ENCODE data around the gene CAMSAP1.

The CAMSAP1 gene

GRCh38 chr9:135788576-135789300 lies 118.6 kb downstream of the CAMSAP1 start:
- no peak for DNase-seq

- no peak for DNase-seq
Observed at GRCh38 chr9:135787776-135788575, 119.4 kb downstream of the CAMSAP1 start.

- no peak for DNase-seq
Observed at GRCh38 chr9:135787317-135787716, 120.0 kb downstream of the CAMSAP1 start.

- no peak for DNase-seq
Observed at GRCh38 chr9:135786146-135786690, 121.1 kb downstream of the CAMSAP1 start.

- no peak for DNase-seq
Observed at GRCh38 chr9:135785013-135785575, 122.3 kb downstream of the CAMSAP1 start.

- DNase-seq, result no peak
Observed at GRCh38 chr9:135783540-135784245, 123.7 kb downstream of the CAMSAP1 start.

- no peak for DNase-seq
Observed at GRCh38 chr9:135782946-135783345, 124.4 kb downstream of the CAMSAP1 start.

- DNase-seq, result no peak
Observed at GRCh38 chr9:135780626-135781025, 126.7 kb downstream of the CAMSAP1 start.

- no peak for DNase-seq
Observed at GRCh38 chr9:135780086-135780485, 127.3 kb downstream of the CAMSAP1 start.

GRCh38 chr9:135779571-135779970 lies 127.8 kb downstream of the CAMSAP1 start:
- no peak for DNase-seq

GRCh38 chr9:135778421-135778820 lies 128.9 kb downstream of the CAMSAP1 start:
- DNase-seq, result no peak

GRCh38 chr9:135777623-135778177 lies 129.6 kb downstream of the CAMSAP1 start:
- DNase-seq, result no peak

GRCh38 chr9:135776893-135777622 lies 130.3 kb downstream of the CAMSAP1 start:
- DNase-seq, result no peak

GRCh38 chr9:135775911-135776310 lies 131.4 kb downstream of the CAMSAP1 start:
- no peak for DNase-seq

- DNase-seq, result no peak
Observed at GRCh38 chr9:135774794-135775525, 132.4 kb downstream of the CAMSAP1 start.

GRCh38 chr9:135774239-135774747 lies 133.1 kb downstream of the CAMSAP1 start:
- DNase-seq, result no peak

- DNase-seq, result no peak
Observed at GRCh38 chr9:135773530-135774238, 133.7 kb downstream of the CAMSAP1 start.

- no peak for DNase-seq
Observed at GRCh38 chr9:135772702-135773493, 134.4 kb downstream of the CAMSAP1 start.

- no peak for DNase-seq
Observed at GRCh38 chr9:135772056-135772646, 135.2 kb downstream of the CAMSAP1 start.

Data from T-helper 9 cell (primary cell).